NCI-H1436 treated with DMSO at 0.1 percent for 48 hours (cell line): Measurements from ENCODE around the gene SOAT1.

Experiments
- DNase-seq: peaks from one replicate; lab custom pipeline; 2025; lab: John Stamatoyannopoulos, UW

Gene SOAT1

GRCh38 chr1:179305450-179305849 is 11.9 kb downstream of the SOAT1 start:
- DNase-seq, result no peak

DNA sequence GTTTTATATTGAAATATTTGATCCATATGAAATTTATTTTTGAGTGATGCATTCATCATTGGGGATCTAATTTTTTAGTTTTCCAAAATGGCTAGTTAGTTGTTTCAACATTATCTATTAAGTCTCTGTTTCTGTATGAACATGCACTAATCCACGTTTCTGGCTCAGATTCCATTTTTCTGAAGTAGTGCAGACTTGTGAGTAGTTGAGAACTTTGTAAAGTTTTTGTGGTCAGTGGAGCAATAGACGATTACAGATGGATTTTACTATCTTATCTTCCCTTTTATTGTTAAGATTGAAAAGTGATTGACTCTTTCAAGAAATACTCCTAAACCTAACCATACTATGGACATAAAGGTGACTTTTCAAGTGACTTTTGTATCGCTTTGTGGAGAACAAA is 16.7 kb downstream of the SOAT1 start:
- no peak for DNase-seq

DNA sequence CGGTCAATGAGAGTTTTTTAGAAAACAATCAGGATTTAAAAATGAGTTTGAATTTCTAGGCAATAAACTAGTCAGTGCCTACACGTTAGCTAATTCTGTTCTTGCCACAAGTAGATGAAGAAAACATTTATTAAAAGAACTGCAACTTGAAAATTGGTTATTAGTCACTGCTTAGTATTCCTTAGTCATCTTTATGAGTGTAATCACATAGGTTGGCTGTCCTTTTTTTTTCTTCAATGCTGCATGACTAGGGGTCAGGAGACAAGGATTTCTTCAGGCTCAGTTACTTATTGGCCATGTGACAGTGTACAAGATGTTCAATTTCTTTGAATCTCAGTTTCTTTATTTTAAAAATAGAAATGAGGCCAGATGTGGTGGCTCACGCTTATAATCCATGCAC is 17.1 kb downstream of the SOAT1 start:
- no peak for DNase-seq

DNA sequence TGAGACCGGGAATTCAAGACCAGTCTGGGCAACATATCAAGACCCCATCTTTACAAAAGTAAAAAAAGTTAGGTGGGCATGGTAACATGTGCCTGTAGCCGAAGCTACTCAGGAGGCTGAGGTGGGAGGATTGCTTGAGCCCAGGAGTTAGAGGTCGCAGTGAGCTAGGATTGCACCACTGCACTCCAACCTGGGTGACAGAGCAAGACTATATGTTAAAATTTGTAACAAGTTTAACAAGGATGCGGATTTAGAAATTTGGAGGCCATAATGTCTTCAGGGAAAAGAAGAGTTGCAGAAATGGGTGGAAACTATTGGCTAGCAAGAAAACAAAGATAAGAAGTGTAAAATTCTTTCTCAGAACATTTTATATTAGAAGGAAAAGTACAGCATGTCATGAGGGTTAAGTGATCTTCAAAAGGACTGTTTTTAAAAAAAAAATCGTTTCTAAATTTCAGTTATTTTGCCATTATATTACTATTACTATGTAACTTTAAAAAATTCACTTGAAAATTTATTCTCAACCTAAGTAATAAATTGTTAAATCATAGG is 17.6 kb downstream of the SOAT1 start:
- no peak for DNase-seq

DNA sequence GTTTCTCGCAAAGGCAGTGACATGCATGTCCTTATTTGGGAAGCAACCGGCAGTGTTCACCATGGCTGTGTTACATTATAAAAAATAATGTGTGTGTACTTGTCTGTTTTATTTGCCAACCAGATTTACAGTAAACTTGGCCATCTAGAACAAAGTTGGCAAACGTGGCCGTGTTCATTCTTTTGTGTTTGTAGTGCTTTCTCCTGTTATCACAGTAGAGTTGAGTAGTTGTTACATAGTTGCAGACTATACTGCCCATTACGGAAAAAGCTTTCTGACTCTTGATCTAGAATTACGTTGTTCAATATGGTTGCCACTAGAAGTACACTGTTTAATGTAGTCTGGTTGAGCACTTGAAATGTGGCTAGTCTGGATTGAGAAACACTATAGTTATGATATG is 19.4 kb downstream of the SOAT1 start:
- no peak for DNase-seq

GRCh38 chr1:179314928-179315327 is 21.3 kb downstream of the SOAT1 start:
- DNase-seq, result no peak

GRCh38 chr1:179318491-179318890 is 24.9 kb downstream of the SOAT1 start:
- DNase-seq, result no peak

DNA sequence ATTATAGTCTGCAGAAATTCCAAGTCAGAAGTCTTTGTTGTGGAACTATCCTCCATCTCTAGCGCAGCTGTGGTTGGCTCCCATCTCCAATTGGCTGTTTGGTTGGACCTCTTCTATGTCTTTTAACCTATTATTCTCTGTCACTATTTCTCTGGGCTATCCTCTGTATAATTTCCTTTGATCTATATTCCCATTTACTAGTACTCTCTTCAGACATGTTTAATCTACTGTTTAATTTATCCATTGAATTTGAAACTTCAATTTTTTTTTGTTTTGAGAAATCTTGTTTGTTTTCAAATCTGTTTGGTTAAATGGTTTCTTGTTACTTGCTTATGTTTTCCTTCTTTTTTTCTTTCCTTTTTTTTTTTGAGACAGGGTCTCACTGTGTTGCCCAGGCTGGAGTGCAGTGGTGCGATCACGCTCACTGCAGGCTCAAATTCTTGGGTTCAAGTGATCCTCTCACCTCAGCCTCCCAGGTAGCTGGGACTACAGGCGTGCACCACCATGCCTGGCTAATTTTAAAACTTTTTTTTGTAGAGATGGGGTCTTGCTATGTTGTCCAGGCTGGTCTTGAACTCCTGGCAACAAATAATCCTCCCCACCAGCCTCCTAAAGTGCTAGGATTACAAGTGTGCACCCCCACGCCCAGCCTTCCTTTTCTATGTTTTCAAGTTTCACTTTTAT is 28.1 kb downstream of the SOAT1 start:
- no peak for DNase-seq

GRCh38 chr1:179322557-179322956 is 29.0 kb downstream of the SOAT1 start:
- no peak for DNase-seq

DNA sequence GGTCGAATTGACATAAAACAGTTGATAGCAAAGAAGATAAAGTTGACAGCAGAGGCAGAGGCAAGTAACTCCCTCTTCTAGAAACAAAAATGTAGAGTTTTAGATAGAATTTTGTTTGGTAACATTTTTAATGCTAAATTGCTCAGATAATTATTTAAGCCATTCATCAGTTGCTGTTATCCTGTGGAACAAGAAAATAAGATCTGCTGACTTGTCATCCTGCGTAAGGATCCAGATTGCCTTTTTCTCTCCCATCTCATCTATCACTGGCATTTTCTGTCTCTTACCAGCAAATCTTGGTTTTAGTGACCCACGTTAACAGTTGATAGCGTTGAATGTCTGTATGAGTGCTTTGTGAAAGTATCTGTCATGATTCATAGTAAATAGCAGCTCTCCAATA is 29.8 kb downstream of the SOAT1 start:
- DNase-seq, result no peak

- no peak for DNase-seq
Measured at GRCh38 chr1:179325836-179326235, 32.2 kb downstream of the SOAT1 start.

DNA sequence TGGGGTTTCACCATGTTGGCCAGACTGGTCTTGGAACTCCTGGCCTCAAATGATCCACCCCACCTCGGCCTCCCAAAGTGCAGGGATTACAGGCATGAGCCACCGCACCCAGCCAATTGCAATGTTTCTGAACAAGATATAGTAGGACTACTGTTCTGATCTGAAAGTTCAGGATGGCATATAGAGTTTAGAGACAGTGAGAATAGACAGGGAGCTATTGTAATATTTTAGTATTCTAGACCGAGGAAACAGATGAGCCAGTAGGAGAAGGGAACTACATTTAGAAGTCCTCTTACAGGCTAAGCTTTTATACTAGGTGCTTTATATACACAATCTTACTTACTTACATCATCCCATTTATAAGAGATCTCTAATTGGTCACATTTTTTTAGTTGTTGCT is 33.1 kb downstream of the SOAT1 start:
- DNase-seq, result no peak

GRCh38 chr1:179327196-179327595 is 33.6 kb downstream of the SOAT1 start:
- no peak for DNase-seq

DNA sequence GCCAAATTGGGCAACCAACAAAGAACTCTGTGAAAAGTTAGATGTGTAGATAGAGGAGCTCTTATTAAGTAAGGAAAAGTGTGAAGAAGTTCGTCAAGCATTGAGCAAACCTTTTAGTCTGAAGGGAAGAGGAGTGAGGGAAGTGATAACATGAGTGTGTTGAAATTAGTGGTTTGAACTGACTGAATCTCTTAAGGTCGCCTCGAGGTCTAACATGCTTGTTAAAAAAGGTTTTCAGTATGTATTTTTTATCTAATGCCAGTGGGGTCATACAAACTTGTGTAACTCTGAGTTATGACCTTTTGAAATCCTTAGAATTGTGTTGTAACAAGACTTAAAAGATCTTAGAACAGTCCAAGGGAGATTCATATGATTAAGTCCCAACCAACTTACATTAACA is 34.1 kb downstream of the SOAT1 start:
- peak; percentile 3 for DNase-seq

GRCh38 chr1:179329862-179330261 is 36.3 kb downstream of the SOAT1 start:
- DNase-seq, result no peak

DNA sequence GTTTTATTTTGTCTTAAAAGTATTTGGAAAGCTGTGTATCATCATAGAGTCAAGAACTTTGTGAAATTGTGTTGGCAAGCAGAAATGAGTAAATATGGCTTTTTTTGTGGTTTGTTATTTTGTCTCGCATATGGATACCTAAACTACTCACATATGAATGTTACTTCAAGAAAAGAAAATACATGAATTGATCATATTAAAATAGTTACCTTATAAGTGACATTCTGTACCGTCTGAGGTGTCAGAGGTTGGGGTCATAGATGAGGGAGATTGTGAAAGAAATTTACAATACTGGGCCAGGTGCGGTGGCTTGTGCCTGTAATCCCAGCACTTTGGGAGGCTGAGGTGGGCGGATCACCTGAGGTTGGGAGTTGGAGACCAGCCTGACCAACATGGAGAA is 40.8 kb downstream of the SOAT1 start:
- DNase-seq, result no peak

DNA sequence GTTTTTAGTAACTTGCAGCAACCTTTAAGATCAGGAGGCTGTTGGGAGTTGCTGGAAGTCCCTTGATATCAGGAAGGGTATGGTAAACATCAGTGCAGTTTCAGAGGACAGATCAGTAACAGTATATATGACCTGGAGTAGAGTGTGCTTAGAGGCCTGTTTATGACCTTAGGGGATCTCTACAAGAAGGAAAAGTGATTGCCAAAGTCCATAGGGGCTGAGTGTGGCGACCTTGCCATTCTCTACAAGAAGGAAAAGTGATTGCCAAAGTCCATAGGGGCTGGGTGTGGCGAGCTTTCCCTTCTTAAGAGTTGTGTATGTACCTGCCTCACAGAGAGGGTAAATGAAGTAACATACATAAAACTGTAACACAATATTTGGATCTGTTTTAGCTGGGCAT is 43.7 kb downstream of the SOAT1 start:
- DNase-seq, result no peak

DNA sequence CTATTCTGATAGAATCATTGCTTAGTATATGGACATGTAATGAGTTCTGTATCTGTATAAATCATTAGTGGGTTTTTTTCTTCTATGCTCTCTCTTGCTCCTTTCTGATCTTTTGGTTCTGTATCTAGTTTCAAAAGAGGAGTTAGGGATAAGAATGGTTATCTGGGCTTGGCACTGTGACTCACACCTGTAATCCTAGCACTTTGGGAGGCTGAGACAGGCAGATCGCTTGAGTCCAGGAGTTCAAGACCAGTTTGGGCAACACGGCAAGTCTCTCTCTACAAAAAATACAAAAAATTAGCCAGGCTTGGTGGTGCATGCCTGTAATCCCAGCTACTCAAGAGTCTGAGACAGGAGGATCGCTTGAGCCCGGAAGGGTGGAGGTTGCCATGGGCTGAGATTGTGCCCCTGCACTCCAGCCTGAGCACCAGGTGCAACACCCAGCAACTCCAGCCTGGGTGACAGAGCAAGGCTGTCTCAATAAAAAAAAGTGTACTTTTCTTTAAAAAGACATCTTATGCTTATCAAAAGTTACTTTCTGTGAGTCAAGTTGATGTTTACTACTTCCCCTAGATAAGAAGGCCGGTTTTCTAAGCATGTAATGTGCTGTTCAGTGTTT is 44.5 kb downstream of the SOAT1 start:
- no peak for DNase-seq

DNA sequence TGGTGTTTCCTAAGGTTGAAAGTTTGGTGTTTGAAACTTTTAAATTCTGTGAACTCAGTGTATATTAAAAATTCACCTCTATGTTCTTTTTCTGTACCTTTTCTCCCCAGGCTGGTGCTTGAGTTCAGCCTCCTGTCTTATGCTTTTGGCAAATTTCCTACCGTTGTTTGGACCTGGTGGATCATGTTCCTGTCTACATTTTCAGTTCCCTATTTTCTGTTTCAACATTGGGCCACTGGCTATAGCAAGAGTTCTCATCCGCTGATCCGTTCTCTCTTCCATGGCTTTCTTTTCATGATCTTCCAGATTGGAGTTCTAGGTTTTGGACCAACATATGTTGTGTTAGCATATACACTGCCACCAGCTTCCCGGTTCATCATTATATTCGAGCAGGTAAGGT is 47.3 kb downstream of the SOAT1 start:
- DNase-seq, result no peak

DNA sequence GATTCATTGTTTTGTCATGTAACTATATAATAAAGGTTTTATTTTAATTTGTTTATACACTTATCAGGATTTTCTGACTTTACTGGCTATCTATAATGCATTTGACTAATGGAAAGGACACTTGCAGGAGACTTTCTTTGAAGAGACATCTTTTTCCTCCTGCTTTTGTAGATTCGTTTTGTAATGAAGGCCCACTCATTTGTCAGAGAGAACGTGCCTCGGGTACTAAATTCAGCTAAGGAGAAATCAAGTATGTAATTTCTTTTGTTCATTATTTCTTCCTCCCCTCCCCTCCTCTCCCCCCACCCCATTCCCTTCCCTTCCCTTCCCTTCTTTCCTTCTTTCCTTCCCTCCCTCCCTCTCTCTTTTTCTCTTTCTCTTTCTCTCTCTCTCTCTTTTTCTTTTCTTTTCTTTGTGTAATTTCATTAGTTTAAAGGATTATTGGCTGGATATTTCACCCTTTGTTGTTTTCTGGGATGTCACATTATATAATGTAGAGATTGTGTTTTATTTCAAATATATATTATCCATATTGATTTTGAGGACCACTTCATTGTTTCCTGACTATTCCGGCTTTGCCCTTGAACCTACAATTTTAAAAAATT is 48.4 kb downstream of the SOAT1 start:
- no peak for DNase-seq

DNA sequence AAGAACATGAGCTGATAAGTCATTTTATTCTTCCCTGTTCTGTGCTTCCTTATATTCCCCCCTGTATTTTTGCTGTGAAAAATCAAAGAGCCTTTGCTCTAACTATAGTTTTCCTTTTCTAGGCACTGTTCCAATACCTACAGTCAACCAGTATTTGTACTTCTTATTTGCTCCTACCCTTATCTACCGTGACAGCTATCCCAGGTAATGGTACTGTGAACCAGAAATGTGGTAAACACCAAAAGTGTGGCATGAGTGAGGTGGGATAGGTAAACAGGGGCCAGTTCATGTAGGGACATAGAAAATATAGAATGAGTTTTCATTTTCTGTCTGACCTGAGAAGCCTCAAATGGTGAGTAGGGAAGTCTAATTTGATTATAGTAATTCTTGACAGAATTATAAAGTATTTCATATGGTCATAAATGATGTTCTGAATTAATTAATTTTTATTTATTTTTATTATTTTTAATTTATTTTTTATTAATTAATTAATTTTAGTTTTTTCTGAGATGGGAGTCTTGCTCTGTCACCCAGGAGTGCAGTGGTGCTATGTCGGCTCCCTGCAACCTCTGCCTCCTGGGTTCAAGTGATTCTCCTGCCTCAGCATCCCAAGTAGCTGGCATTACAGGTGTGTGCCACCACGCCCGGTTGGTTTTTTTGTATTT is 49.3 kb downstream of the SOAT1 start:
- DNase-seq, result no peak

DNA sequence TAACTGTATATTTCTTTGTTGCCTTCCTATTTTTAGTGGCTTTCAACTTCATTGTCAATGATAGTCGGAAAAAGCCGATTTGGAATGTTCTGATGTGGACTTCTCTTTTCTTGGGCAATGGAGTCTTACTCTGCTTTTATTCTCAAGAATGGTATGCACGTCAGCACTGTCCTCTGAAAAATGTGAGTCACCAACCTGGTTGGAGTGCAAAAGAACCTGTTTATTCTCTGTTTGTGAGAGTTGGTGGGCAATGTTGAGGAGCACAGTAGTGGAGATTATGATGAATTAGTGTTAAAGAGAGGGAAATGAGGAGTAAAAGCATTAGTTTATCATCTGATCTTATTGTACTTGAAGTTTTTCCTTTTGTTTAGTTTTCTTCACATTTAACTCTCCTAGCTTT is 57.7 kb downstream of the SOAT1 start:
- DNase-seq, result no peak

DNA sequence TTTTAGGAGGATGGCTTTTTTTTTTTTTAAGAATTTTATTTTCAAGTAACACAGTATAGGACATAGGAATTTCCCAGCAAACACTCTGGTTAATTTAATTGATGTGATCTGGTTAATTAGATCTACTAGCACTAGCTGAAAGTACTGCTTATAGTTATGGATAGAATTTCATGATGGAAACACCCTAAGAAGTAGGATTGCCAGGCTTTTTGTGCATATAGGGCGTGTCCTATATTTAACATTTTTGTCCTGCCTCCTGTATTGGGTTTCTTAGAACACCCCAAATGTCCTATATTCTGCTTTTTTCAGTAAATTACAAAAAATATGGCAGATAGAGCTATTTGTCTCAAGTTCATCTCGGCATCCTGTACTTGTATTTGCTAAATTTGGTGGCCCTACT is 58.6 kb downstream of the SOAT1 start:
- no peak for DNase-seq
